IMR-90 (cell line): ENCODE results near the gene NOSTRIN. TPM values are rescaled to one million over a fixed set of nuclear protein-coding genes. Genes with fewer than 3 reads are reported as not detected.

Experiments used
- ATAC-seq: fragments of 200-7000 bp; cut with Tn5 transposase; 2 replicates; pipeline ENCODE4 v1.9.1; 2020; ENCODE audit warnings: low read depth, mild to moderate bottlenecking, moderate library complexity
- BruUV-seq: library from RNA; stranded (reverse); fragments of 400-500 nt; replicated peaks from 2 replicates; lab custom pipeline; 2021; lab: Mats Ljungman, UMichigan
- CTCF ChIA-PET: fragments of 300-600 bp; formaldehyde crosslinking; extraction: SDS; loops from one replicate; lab custom pipeline; 2021; ENCODE audit warnings: antibody characterized with exemption; lab: Yijun Ruan, JAX
- POLR2A ChIA-PET: fragments of 300-600 bp; sonication (Branson Sonifier 250); formaldehyde crosslinking; loops from one replicate; lab custom pipeline; 2022; ENCODE audit warnings: antibody characterized with exemption; ENCODE audit not compliant: unreplicated experiment; lab: Charles Lee
- DNase-seq: peaks from one replicate; pipeline ENCODE4 v3.0.0; 2013
- H2AFZ ChIP-seq: replicated peaks from 2 replicates; pipeline ENCODE3; 2013; ENCODE audit warnings: low read length, mild to moderate bottlenecking; ENCODE audit not compliant: poor library complexity
- H2AK5ac ChIP-seq: 2 replicates; pipeline ENCODE4 v1.6.1; 2013; ENCODE audit warnings: low read depth, low read length, inconsistent platforms
- H2AK9ac ChIP-seq: replicated peaks from 2 replicates; pipeline ENCODE3; 2013; ENCODE audit warnings: mild to moderate bottlenecking, low read depth, low read length, moderate library complexity; ENCODE audit not compliant: poor library complexity
- H2BK120ac ChIP-seq: 2 replicates; pipeline ENCODE4 v1.6.1; 2013; ENCODE audit warnings: low read depth, low read length, inconsistent platforms
- H2BK15ac ChIP-seq: 3 replicates; pipeline ENCODE4 v1.6.1; 2013; ENCODE audit warnings: low read depth, low read length, inconsistent platforms
- H2BK20ac ChIP-seq: 2 replicates; pipeline ENCODE4 v1.6.1; 2013; ENCODE audit warnings: low read depth, mild to moderate bottlenecking, inconsistent platforms, low read length, moderate library complexity
- H2BK5ac ChIP-seq: 2 replicates; pipeline ENCODE4 v1.6.1; 2013; ENCODE audit warnings: mild to moderate bottlenecking, low read depth, low read length, inconsistent platforms; ENCODE audit not compliant: poor library complexity, severe bottlenecking
- H3K14ac ChIP-seq: replicated peaks from 2 replicates; pipeline ENCODE4 v1.6.1; 2013; ENCODE audit warnings: low read depth, low read length, inconsistent platforms
- H3K18ac ChIP-seq: 2 replicates; pipeline ENCODE4 v1.6.1; 2013; ENCODE audit warnings: low read depth, low read length, control low read depth
- H3K23ac ChIP-seq: 2 replicates; pipeline ENCODE4 v1.6.1; 2013; ENCODE audit warnings: low read depth, low read length, inconsistent platforms
- H3K27ac ChIP-seq: 2 replicates; pipeline ENCODE4 v1.5.1; 2013; ENCODE audit warnings: mild to moderate bottlenecking, control low read depth, low read length; ENCODE audit not compliant: insufficient read depth
- H3K27me3 ChIP-seq: 2 replicates; pipeline ENCODE4 v1.6.1; 2013; ENCODE audit warnings: low read length; ENCODE audit not compliant: control insufficient read depth, insufficient read depth
- H3K36me3 ChIP-seq: 2 replicates; pipeline ENCODE4 v1.6.1; 2013; ENCODE audit warnings: low read length, mixed read lengths; ENCODE audit not compliant: control insufficient read depth, insufficient read depth
- H3K4ac ChIP-seq: 2 replicates; pipeline ENCODE4 v1.6.1; 2013; ENCODE audit warnings: low read depth, low read length, inconsistent platforms
- H3K4me1 ChIP-seq: 2 replicates; pipeline ENCODE4 v1.6.1; 2013; ENCODE audit warnings: low read length, mixed read lengths; ENCODE audit not compliant: control insufficient read depth, insufficient read depth
- H3K4me2 ChIP-seq: 2 replicates; pipeline ENCODE4 v1.6.1; 2013; ENCODE audit warnings: low read depth, mild to moderate bottlenecking, control low read depth, low read length, moderate library complexity
- H3K4me3 ChIP-seq: 2 replicates; pipeline ENCODE4 v1.5.1; 2013; ENCODE audit warnings: low read depth, mild to moderate bottlenecking, control low read depth, low read length, moderate library complexity; ENCODE audit not compliant: insufficient read depth
- H3K56ac ChIP-seq: 2 replicates; pipeline ENCODE4 v1.6.1; 2013; ENCODE audit warnings: low read length, inconsistent platforms; ENCODE audit not compliant: insufficient read depth; ENCODE audit errors: extremely low read depth
- H3K79me1 ChIP-seq, 2 experiments: 2 replicates each; pipeline ENCODE4 v1.6.1; 2013; ENCODE audit warnings: low read length in 2 of 2, inconsistent platforms in 1 of 2, low read depth in 1 of 2
- H3K9ac ChIP-seq: 2 replicates; pipeline ENCODE4 v1.6.1; 2013; ENCODE audit warnings: low read depth, low read length, control low read depth
- H3K9me1 ChIP-seq: 2 replicates; pipeline ENCODE4 v1.6.1; 2013; ENCODE audit warnings: low read length, inconsistent platforms; ENCODE audit not compliant: insufficient read depth
- H3K9me3 ChIP-seq: 2 replicates; pipeline ENCODE4 v1.6.1; 2013; ENCODE audit warnings: low read length; ENCODE audit not compliant: control insufficient read depth, insufficient read depth
- H4K20me1 ChIP-seq: 2 replicates; pipeline ENCODE4 v1.6.1; 2013; ENCODE audit warnings: low read length, inconsistent platforms; ENCODE audit not compliant: insufficient read depth
- H4K5ac ChIP-seq: 2 replicates; pipeline ENCODE4 v1.6.1; 2013; ENCODE audit warnings: mild to moderate bottlenecking, low read depth, low read length, control low read depth
- H4K8ac ChIP-seq, 2 experiments: 2 replicates each; pipeline ENCODE4 v1.6.1; 2013; ENCODE audit warnings: low read depth in 2 of 2, low read length in 2 of 2, control low read depth in 1 of 2, inconsistent platforms in 1 of 2
- H4K91ac ChIP-seq: 2 replicates; pipeline ENCODE4 v1.6.1; 2013; ENCODE audit warnings: low read depth, low read length, inconsistent platforms; ENCODE audit not compliant: insufficient read depth
- BHLHE40 ChIP-seq: fragments of 150-350 bp; IDR thresholded peaks from 2 replicates; pipeline ENCODE4 v1.6.1; 2016; ENCODE audit warnings: mild to moderate bottlenecking, low read depth, low read length
- ELK1 ChIP-seq: fragments of 150-350 bp; IDR thresholded peaks from 2 replicates; pipeline ENCODE4 v1.6.1; 2016; ENCODE audit warnings: low read depth, mild to moderate bottlenecking, low read length, moderate library complexity, borderline replicate concordance
- FOS ChIP-seq: fragments of 150-350 bp; IDR thresholded peaks from 2 replicates; pipeline ENCODE4 v1.6.1; 2016; ENCODE audit warnings: low read depth, low read length
- MXI1 ChIP-seq: IDR thresholded peaks from 2 replicates; pipeline ENCODE4 v1.6.1; 2012; ENCODE audit warnings: low read depth, mild to moderate bottlenecking, low read length, moderate library complexity, borderline replicate concordance
- RFX5 ChIP-seq: IDR thresholded peaks from 2 replicates; pipeline ENCODE4 v1.8.0; 2012; ENCODE audit warnings: low read depth, mild to moderate bottlenecking, low read length, moderate library complexity
- SMC3 ChIP-seq: fragments of 150-350 bp; IDR thresholded peaks from 2 replicates; pipeline ENCODE4 v1.6.1; 2016; ENCODE audit warnings: low read depth, mild to moderate bottlenecking, antibody characterized with exemption, low read length, moderate library complexity
- WGBS, 2 experiments: methylation state at CpG; one replicate each; pipeline versions ENCODE4 v1.1.5 to v1.1.7; 2013; ENCODE audit warnings: missing lambda C conversion rate in 2 of 2; ENCODE audit not compliant: insufficient read length in 1 of 2; ENCODE audit errors: extremely low coverage in 2 of 2; 5-methylcytosine and 5-hydroxymethylcytosine counted together
- dilution Hi-C: fragments of 300-500 bp; cut with HindIII; formaldehyde crosslinking; loops from one replicate; pipeline ENCODE4 v1.14.3; 2018; ENCODE audit warnings: low sequenced_read_pairs; ENCODE audit not compliant: unreplicated experiment
- in situ Hi-C: fragments of 300-500 bp; cut with MboI; formaldehyde crosslinking; loops from 3 replicates; pipeline ENCODE4 v1.14.3; 2019; ENCODE audit warnings: low sequenced_read_pairs, inconsistent platforms, mixed read lengths
- intact Hi-C: fragments of 100-400 bp; cut with micrococcal nuclease; formaldehyde crosslinking; loops from 2 replicates; pipeline ENCODE4 v1.10.0; 2022
- polyA plus RNA-seq, 3 experiments: library from polyadenylated mRNA; depleted of rRNA; stranded (reverse); fragments of >200 nt; gene quantifications; 2 replicates each; pipeline ENCODE4 v1.2.3, GENCODE V29; 2012; ENCODE audit warnings: low replicate concordance in 1 of 3
- total RNA-seq: library from RNA; depleted of rRNA; stranded (reverse); fragments of >200 nt; gene quantifications from 2 replicates; pipeline ENCODE4 v1.2.3, GENCODE V29; 2012

Gene NOSTRIN
- total and polyA plus RNA-seq, 2 of the 4 experiments (the other 2 are of a cell fraction) = 0.15 to 0.18 TPM

- Histone ChIP-seq H3K18ac (no peak overlapping the region), H2AK9ac (no peak overlapping the region), H4K8ac (no peak overlapping the region), H2AFZ (no peak overlapping the region), H2BK15ac (no peak overlapping the region), H3K4me2 (no peak overlapping the region), H2BK5ac (no peak overlapping the region), H4K5ac (no peak overlapping the region), H3K27ac (no peak overlapping the region), H2AK5ac (no peak overlapping the region), H3K4me1 (no peaks in the 10 kb centered on the region), H3K27me3 (no peaks in the 10 kb centered on the region; the same call in 1 of the 2 replicates), H2BK120ac (no peak overlapping the region), H3K79me1 (no peaks in the 10 kb centered on the region), H3K9ac (no peak overlapping the region), H3K9me3 (no peaks in the 10 kb centered on the region), H3K56ac (no peak overlapping the region), H3K4ac (no peak overlapping the region), H3K23ac (no peak overlapping the region), H4K20me1 (no peaks in the 10 kb centered on the region), H3K9me1 (no peaks in the 10 kb centered on the region), H3K36me3 (no peaks in the 10 kb centered on the region), H3K4me3 (no peak overlapping the region), H4K91ac (no peak overlapping the region), H3K14ac (no peak overlapping the region), H2BK20ac (no peak overlapping the region)
- in situ Hi-C loops (no loop called here), dilution Hi-C loops (no loop called here), intact Hi-C loops (no loop called here)
- DNase-seq (no peak), ATAC-seq (no peak)
- no TSS peak for BruUV-seq
- POLR2A ChIA-PET = no interaction called here
- no peak for TF ChIP-seq FOS
- TF ChIP-seq BHLHE40 = no peak
- TF ChIP-seq MXI1 = no peak
- TF ChIP-seq SMC3 = no peak
- TF ChIP-seq RFX5 = no peak
- TF ChIP-seq ELK1 = no peak
- no CpG with 5 or more reads among the region's 2 CpGs for WGBS, 2 experiments
- CTCF ChIA-PET = no interaction called here
Measured at GRCh38 chr2:168810235-168810634, 7.8 kb downstream of the NOSTRIN start.
